Measurements from ENCODE around the gene MED10. TPM values are rescaled to one million over a fixed set of nuclear protein-coding genes. Genes with fewer than 3 reads are reported as not detected.

Gene MED10
- total RNA-seq, 2 donors from 2014 or later = 22.1 to 28.6 TPM

GRCh38 chr5:6347673-6348072, 30.7 kb downstream of the MED10 start:
- no peak for DNase-seq
- Histone ChIP-seq H3K27ac (ENCODE audit: low read depth, low read length) (no peak overlapping the region), H3K36me3 (ENCODE audit: control insufficient read depth, insufficient read depth, low read length) (no peaks in the 10 kb centered on the region), H3K9me3 (ENCODE audit: control insufficient read depth, low read length) (no peaks in the 10 kb centered on the region), H3K9ac (ENCODE audit: extremely low read depth, low read length, poor library complexity, severe bottlenecking) (no peak overlapping the region), H3K27me3 (ENCODE audit: control insufficient read depth, insufficient read depth, low read length, poor library complexity, severe bottlenecking) (no peaks in the 10 kb centered on the region), H3K4me3 (ENCODE audit: low read length) (no peak overlapping the region), H3K4me1 (ENCODE audit: control insufficient read depth, insufficient read depth, low read length) (no peaks in the 10 kb centered on the region)
- Mint-ChIP-seq H3K27me3 (ENCODE audit: insufficient read depth) (peaks cover 14% of the 10 kb centered on the region), H3K27ac (no peak overlapping the region), H3K36me3 (ENCODE audit: low read depth) (no peaks in the 10 kb centered on the region), H3K9me3 (no peaks in the 10 kb centered on the region), H3K4me3 (no peak overlapping the region), H3K4me1 (no peaks in the 10 kb centered on the region)
- WGBS, 2 experiments (ENCODE audit: insufficient coverage in 1 of 2, insufficient read length in 1 of 2) = 90 to 92% methylated on average over 18 to 19 of the region's 19 CpGs
- no peak for TF ChIP-seq CTCF (conservative IDR thresholded peaks at IDR 0.05)

- no peaks in the 10 kb centered on the region for H3K9me3 ChIP-seq (ENCODE audit: control insufficient read depth, low read length)
- no peak overlapping the region for H3K4me3 ChIP-seq (ENCODE audit: low read length)
- Mint-ChIP-seq H3K36me3 (ENCODE audit: low read depth) (no peaks in the 10 kb centered on the region), H3K4me3 (no peak overlapping the region), H3K27me3 (ENCODE audit: insufficient read depth) (peaks cover 14% of the 10 kb centered on the region), H3K9me3 (no peaks in the 10 kb centered on the region), H3K27ac (no peak overlapping the region), H3K4me1 (no peaks in the 10 kb centered on the region)
- no peaks in the 10 kb centered on the region for H3K4me1 ChIP-seq (ENCODE audit: control insufficient read depth, insufficient read depth, low read length)
- H3K27ac ChIP-seq (ENCODE audit: low read depth, low read length) = no peak overlapping the region
- WGBS, 2 experiments (ENCODE audit: insufficient coverage in 1 of 2, insufficient read length in 1 of 2) = 71 to 90% methylated on average over 1 to 4 of the region's 4 CpGs
- H3K36me3 ChIP-seq (ENCODE audit: control insufficient read depth, insufficient read depth, low read length) = no peaks in the 10 kb centered on the region
- no peak overlapping the region for H3K9ac ChIP-seq (ENCODE audit: extremely low read depth, low read length, poor library complexity, severe bottlenecking)
- TF ChIP-seq CTCF (conservative IDR thresholded peaks at IDR 0.05) = no peak
- DNase-seq = no peak
- H3K27me3 ChIP-seq (ENCODE audit: control insufficient read depth, insufficient read depth, low read length, poor library complexity, severe bottlenecking) = no peaks in the 10 kb centered on the region
Observed at GRCh38 chr5:6347165-6347564, 31.2 kb downstream of the MED10 start.

- Histone ChIP-seq H3K36me3 (ENCODE audit: control insufficient read depth, insufficient read depth, low read length) (no peaks in the 10 kb centered on the region), H3K4me1 (ENCODE audit: control insufficient read depth, insufficient read depth, low read length) (no peaks in the 10 kb centered on the region), H3K9me3 (ENCODE audit: control insufficient read depth, low read length) (no peaks in the 10 kb centered on the region), H3K27me3 (ENCODE audit: control insufficient read depth, insufficient read depth, low read length, poor library complexity, severe bottlenecking) (no peaks in the 10 kb centered on the region), H3K9ac (ENCODE audit: extremely low read depth, low read length, poor library complexity, severe bottlenecking) (no peak overlapping the region), H3K4me3 (ENCODE audit: low read length) (no peak overlapping the region), H3K27ac (ENCODE audit: low read depth, low read length) (no peak overlapping the region)
- no peak for TF ChIP-seq CTCF (conservative IDR thresholded peaks at IDR 0.05)
- WGBS, 2 experiments (ENCODE audit: insufficient coverage in 1 of 2, insufficient read length in 1 of 2) = 85 to 90% methylated on average over 5 of the region's 5 CpGs
- H3K4me1 Mint-ChIP-seq = no peaks in the 10 kb centered on the region
- H3K36me3 Mint-ChIP-seq (ENCODE audit: low read depth) = no peaks in the 10 kb centered on the region
- no peak overlapping the region for H3K27ac Mint-ChIP-seq
- no peak for DNase-seq
- no peaks in the 10 kb centered on the region for H3K9me3 Mint-ChIP-seq
- H3K4me3 Mint-ChIP-seq = no peak overlapping the region
- peaks cover 13% of the 10 kb centered on the region for H3K27me3 Mint-ChIP-seq (ENCODE audit: insufficient read depth)
Observed at GRCh38 chr5:6344593-6344989, 33.8 kb downstream of the MED10 start.
